Erythroblast (primary cell): ENCODE data around the gene NRG3.

ENCODE experiments used
- GATA1 ChIP-seq: IDR thresholded peaks from 2 replicates; pipeline ENCODE4 v1.6.1; 2011; ENCODE audit warnings: low read depth, mild to moderate bottlenecking, control low read depth, low read length, moderate library complexity
- POLR2A ChIP-seq: IDR thresholded peaks from 2 replicates; pipeline ENCODE4 v1.6.1; 2011; ENCODE audit warnings: mild to moderate bottlenecking, low read length

GRCh38 chr10:82961864-82962263, 1086.9 kb downstream of the NRG3 start:
- TF ChIP-seq POLR2A (no peak), GATA1 (no peak)
